Neural cell (in vitro differentiated cells): ENCODE measurements around the gene CNTLN. TPM values are rescaled to one million over a fixed set of nuclear protein-coding genes. Genes with fewer than 3 reads are reported as not detected.

Experiments
- H2AFZ ChIP-seq: fragments of 200-600, 300-800 bp; sonication (generic), shearing (Covaris generic); 2 replicates; pipeline ENCODE4 v1.6.0; 2014; ENCODE audit warnings: low read depth, mild to moderate bottlenecking, antibody characterized with exemption, low read length, moderate library complexity
- H3F3A ChIP-seq: fragments of 200-600 bp; shearing (Covaris generic); 2 replicates; pipeline ENCODE4 v1.6.1; 2016; ENCODE audit warnings: mild to moderate bottlenecking, moderate library complexity, mixed read lengths, antibody characterized with exemption, low read length; ENCODE audit not compliant: insufficient read depth, poor library complexity, severe bottlenecking
- H3K27ac ChIP-seq: fragments of 200-600, 300-800 bp; sonication (generic), shearing (Covaris generic); 2 replicates; pipeline ENCODE4 v1.5.1; 2014; ENCODE audit warnings: mild to moderate bottlenecking, low read length, moderate library complexity
- H3K27me3 ChIP-seq: fragments of 300-800, 200-600 bp; sonication (generic), shearing (Covaris generic); 2 replicates; pipeline ENCODE4 v1.6.0; 2014; ENCODE audit warnings: mild to moderate bottlenecking, low read depth, low read length, moderate library complexity; ENCODE audit not compliant: insufficient read depth
- H3K36me3 ChIP-seq: fragments of 300-800, 200-600 bp; sonication (generic), shearing (Covaris generic); 2 replicates; pipeline ENCODE4 v1.5.1; 2014; ENCODE audit warnings: mild to moderate bottlenecking, antibody characterized with exemption, low read length, moderate library complexity; ENCODE audit not compliant: insufficient read depth
- H3K4me2 ChIP-seq: fragments of 300-800, 200-600 bp; sonication (generic), shearing (Covaris generic); 2 replicates; pipeline ENCODE4 v1.6.0; 2014; ENCODE audit warnings: mild to moderate bottlenecking, low read length
- H3K4me3 ChIP-seq: fragments of 300-800, 200-600 bp; sonication (generic), shearing (Covaris generic); 2 replicates; pipeline ENCODE4 v1.5.1; 2014; ENCODE audit warnings: mild to moderate bottlenecking, low read length, moderate library complexity
- H3K79me2 ChIP-seq: fragments of 200-600 bp; shearing (Covaris generic); replicated peaks from 2 replicates; pipeline ENCODE4 v1.6.0; 2014; ENCODE audit warnings: mild to moderate bottlenecking, low read length, moderate library complexity; ENCODE audit not compliant: insufficient read depth
- H3K9ac ChIP-seq: fragments of 300-800, 200-600 bp; sonication (generic), shearing (Covaris generic); 2 replicates; pipeline ENCODE4 v1.6.1; 2016; ENCODE audit warnings: mild to moderate bottlenecking, low read length, mixed read lengths
- H3K9me2 ChIP-seq: fragments of 200-600 bp; shearing (Covaris generic); 2 replicates; pipeline ENCODE4 v1.6.1; 2016; ENCODE audit warnings: mild to moderate bottlenecking, low read length, mixed read lengths; ENCODE audit not compliant: insufficient read depth
- H3K9me3 ChIP-seq: fragments of 200-600, 300-800 bp; sonication (generic), shearing (Covaris generic); 2 replicates; pipeline ENCODE4 v1.6.1; 2016; ENCODE audit warnings: mild to moderate bottlenecking, mixed run types, low read length, moderate library complexity, mixed read lengths
- H4K20me1 ChIP-seq: fragments of 200-600 bp; shearing (Covaris generic); 2 replicates; pipeline ENCODE4 v1.6.1; 2016; ENCODE audit warnings: mild to moderate bottlenecking, mixed run types; ENCODE audit not compliant: insufficient read depth
- CTCF ChIP-seq: fragments of 450-650 bp; IDR thresholded peaks from 2 replicates; pipeline ENCODE4 v1.5.1; 2014; ENCODE audit warnings: antibody characterized with exemption, mild to moderate bottlenecking, moderate library complexity; ENCODE audit not compliant: poor library complexity, severe bottlenecking
- EP300 ChIP-seq: fragments of 450-650 bp; conservative IDR thresholded peaks from 2 replicates; pipeline ENCODE4 v1.6.1; 2014; ENCODE audit warnings: antibody characterized with exemption, mild to moderate bottlenecking, moderate library complexity; ENCODE audit not compliant: poor library complexity, severe bottlenecking
- EZH2 ChIP-seq: fragments of 200-600, 300-800 bp; shearing (Covaris generic), sonication (generic); IDR thresholded peaks from 2 replicates; pipeline ENCODE4 v1.6.1; 2014; ENCODE audit warnings: antibody characterized with exemption, low read length, borderline replicate concordance, mild to moderate bottlenecking; ENCODE audit not compliant: insufficient read depth, poor library complexity, severe bottlenecking
- MXI1 ChIP-seq: fragments of 450-650 bp; conservative IDR thresholded peaks from 2 replicates; pipeline ENCODE4 v1.6.1; 2014; ENCODE audit warnings: antibody characterized with exemption, mild to moderate bottlenecking; ENCODE audit not compliant: poor library complexity, severe bottlenecking
- POLR2AphosphoS5 ChIP-seq: IDR thresholded peaks from 2 replicates; pipeline ENCODE4 v1.6.1; 2012
- RAD21 ChIP-seq: fragments of 450-650 bp; conservative IDR thresholded peaks from 2 replicates; pipeline ENCODE4 v1.6.1; 2014; ENCODE audit warnings: antibody characterized with exemption, mild to moderate bottlenecking, moderate library complexity
- REST ChIP-seq: IDR thresholded peaks from 2 replicates; pipeline ENCODE4 v1.6.1; 2012; ENCODE audit warnings: borderline replicate concordance
- SMC3 ChIP-seq: fragments of 450-650 bp; conservative IDR thresholded peaks from 2 replicates; pipeline ENCODE4 v1.6.1; 2014; ENCODE audit warnings: antibody characterized with exemption, mild to moderate bottlenecking, moderate library complexity; ENCODE audit not compliant: poor library complexity
- TAF1 ChIP-seq: IDR thresholded peaks from 2 replicates; pipeline ENCODE4 v1.6.1; 2012; ENCODE audit warnings: low read depth
- polyA plus RNA-seq: library from polyadenylated mRNA; depleted of rRNA; stranded (reverse); fragments of >200 nt; gene quantifications from 2 replicates; pipeline ENCODE4 v1.2.3, GENCODE V29; 2014

Gene CNTLN
- polyA plus RNA-seq, 1 donor from 2014 or later, result 5.0 TPM

GRCh38 chr9:17503196-17503595 is 368.4 kb downstream of the CNTLN start:
- TF ChIP-seq TAF1, result no peak
- no peak for TF ChIP-seq SMC3
- TF ChIP-seq MXI1, result no peak
- H2AFZ ChIP-seq, result no peak overlapping the region
- no peaks in the 10 kb centered on the region for H3K9me2 ChIP-seq
- no peak overlapping the region for H3K4me3 ChIP-seq
- no peaks in the 10 kb centered on the region for H3K36me3 ChIP-seq
- H3K79me2 ChIP-seq, result no peaks in the 10 kb centered on the region
- H3K4me2 ChIP-seq, result no peak overlapping the region
- H3K27ac ChIP-seq, result no peak overlapping the region
- no peaks in the 10 kb centered on the region for H4K20me1 ChIP-seq
- no peaks in the 10 kb centered on the region for H3K9me3 ChIP-seq
- H3K9ac ChIP-seq, result no peak overlapping the region
- H3K27me3 ChIP-seq, result no peaks in the 10 kb centered on the region
- H3F3A ChIP-seq, result no peaks in the 10 kb centered on the region

GRCh38 chr9:17509151-17509550 is 374.3 kb downstream of the CNTLN start:
- Histone ChIP-seq H3K27me3 (no peaks in the 10 kb centered on the region), H2AFZ (no peak overlapping the region), H3K4me3 (no peak overlapping the region), H3K36me3 (no peaks in the 10 kb centered on the region), H3K9me3 (no peaks in the 10 kb centered on the region), H3K9ac (no peak overlapping the region), H3K79me2 (no peaks in the 10 kb centered on the region), H3F3A (no peaks in the 10 kb centered on the region), H3K4me2 (no peak overlapping the region), H4K20me1 (no peaks in the 10 kb centered on the region), H3K9me2 (no peaks in the 10 kb centered on the region), H3K27ac (no peak overlapping the region)
- no peak for TF ChIP-seq EZH2
- no peak for TF ChIP-seq POLR2AphosphoS5
- TF ChIP-seq REST, result no peak
- TF ChIP-seq RAD21, result no peak
- TF ChIP-seq TAF1, result no peak
- no peak for TF ChIP-seq MXI1
- TF ChIP-seq SMC3, result no peak
- TF ChIP-seq EP300, result no peak
- TF ChIP-seq CTCF, result no peak

GRCh38 chr9:17509701-17510100 is 374.9 kb downstream of the CNTLN start:
- H3K27ac ChIP-seq, result no peak overlapping the region
- no peaks in the 10 kb centered on the region for H3K9me2 ChIP-seq
- no peaks in the 10 kb centered on the region for H3K36me3 ChIP-seq
- TF ChIP-seq MXI1, result no peak
- TF ChIP-seq EZH2, result no peak
- no peak for TF ChIP-seq SMC3
- TF ChIP-seq TAF1, result no peak
- TF ChIP-seq EP300, result no peak
- TF ChIP-seq POLR2AphosphoS5, result no peak
- TF ChIP-seq RAD21, result no peak
- H3F3A ChIP-seq, result no peaks in the 10 kb centered on the region
- no peaks in the 10 kb centered on the region for H3K27me3 ChIP-seq
- H2AFZ ChIP-seq, result no peak overlapping the region
- H3K79me2 ChIP-seq, result no peaks in the 10 kb centered on the region
- H3K4me3 ChIP-seq, result no peak overlapping the region
- H4K20me1 ChIP-seq, result no peaks in the 10 kb centered on the region
- no peaks in the 10 kb centered on the region for H3K9me3 ChIP-seq
- H3K9ac ChIP-seq, result no peak overlapping the region
- no peak overlapping the region for H3K4me2 ChIP-seq
